Adrenal gland (tissue), 5 donors: ENCODE data around the gene RAB6A.

ENCODE experiments used
- CTCF ChIP-seq, 6 experiments: fragments of 450-650 bp in 4 of 6; fragments of 200-600 bp in 2 of 6; sonication (generic) in 1 of 6; IDR thresholded peaks; 1 replicate in 5 of 6; 2 replicates in 1 of 6; pipeline versions ENCODE4 v1.5.1 to v1.8.0; 2016 to 2021; ENCODE audit warnings: antibody characterized with exemption in 6 of 6, mild to moderate bottlenecking in 2 of 6, moderate library complexity in 1 of 6
- POLR2A ChIP-seq, 2 donors: fragments of 450-650 bp; IDR thresholded peaks; one replicate each; pipeline ENCODE4 v1.6.1; 2017; ENCODE audit warnings: antibody characterized with exemption in 2 of 2, mild to moderate bottlenecking in 2 of 2, moderate library complexity in 1 of 2
- donor health status: DM: no; HTN: no; CAD: no.

- TF ChIP-seq CTCF (IDR thresholded peaks at IDR 0.05) (no peak), POLR2A (IDR thresholded peaks at IDR 0.05) (no peak)
These were observed 114.8 kb downstream of the RAB6A start, which contains the start of gene PLEKHB1 for GRCh38 chr11:73645972-73646631.
